ENCODE measurements around the gene BLOC1S2. TPM values are rescaled to one million over a fixed set of nuclear protein-coding genes. Genes with fewer than 3 reads are reported as not detected.

BLOC1S2 gene
- total RNA-seq, result 56.5 and 65.9 TPM in 2 replicates

GRCh38 chr10:100286051-100287033 is at the start of gene BLOC1S2:
Gene BLOC1S2 (minus strand): TSS chr10:100286680. CDS start chr10:100286659, 21 bp downstream.

GRCh38 chr10:100330079-100330478 is 43.6 kb upstream of the BLOC1S2 start, which contains the start of gene PKD2L1:
Gene PKD2L1 (minus strand): TSS chr10:100330228. CDS start chr10:100330103, 125 bp downstream.

GRCh38 chr10:100267239-100268104 is 19.0 kb downstream of the BLOC1S2 start, which contains the start of gene CWF19L1:
Gene CWF19L1 (minus strand): TSS chr10:100267638. CDS start chr10:100267593, 45 bp downstream.

Other genes starting within 250 kb of the BLOC1S2 start
- gene CPN1, start 204.8 kb downstream of the BLOC1S2 start, total RNA-seq, result not detected in 2 replicates
- gene ERLIN1, start 100.7 kb downstream of the BLOC1S2 start, total RNA-seq, result 35.4 and 74.0 TPM in 2 replicates
- 27.6 and 30.9 TPM in 2 replicates for gene CHUK, start 57.1 kb downstream of the BLOC1S2 start, total RNA-seq
- gene CWF19L1, start 19.0 kb downstream of the BLOC1S2 start, total RNA-seq, result 41.3 and 43.0 TPM in 2 replicates
- gene PKD2L1, start 43.5 kb upstream of the BLOC1S2 start, total RNA-seq, result not detected in 2 replicates
- 99.4 and 146 TPM in 2 replicates for gene SCD, start 60.6 kb upstream of the BLOC1S2 start, total RNA-seq
- not detected in 2 replicates for gene WNT8B, start 176.3 kb upstream of the BLOC1S2 start, total RNA-seq
- 0.97 and 2.0 TPM in 2 replicates for gene SEC31B, start 233.2 kb upstream of the BLOC1S2 start, total RNA-seq
- 171 and 213 TPM in 2 replicates for gene NDUFB8, start 243.2 kb upstream of the BLOC1S2 start, total RNA-seq
- 6.5 and 6.7 TPM in 2 replicates for gene HIF1AN, start 249.3 kb upstream of the BLOC1S2 start, total RNA-seq